Hepatocyte (in vitro differentiated cells): Measurements from ENCODE around the gene ACAD9. TPM values are rescaled to one million over a fixed set of nuclear protein-coding genes. Genes with fewer than 3 reads are reported as not detected.
"Not testable (repeated sequence)": the region's sequence is repeated elsewhere in the genome, so short reads cannot be mapped to it uniquely, and the experiment has no call there.

Experiments used
- DNase-seq: peaks from one replicate; pipeline ENCODE4 v3.0.0-alpha.2; 2016; ENCODE audit warnings: low spot score
- H2AFZ ChIP-seq: fragments of 200-600 bp; sonication (generic); 2 replicates; pipeline ENCODE4 v1.6.0; 2016; ENCODE audit warnings: antibody characterized with exemption, mild to moderate bottlenecking
- H3K27ac ChIP-seq: fragments of 200-600 bp; sonication (generic); 2 replicates; pipeline ENCODE4 v1.5.1; 2016; ENCODE audit warnings: mild to moderate bottlenecking
- H3K27me3 ChIP-seq: fragments of 200-600 bp; sonication (generic); 2 replicates; pipeline ENCODE4 v1.6.1; 2016
- H3K36me3 ChIP-seq: fragments of 200-600 bp; sonication (generic); replicated peaks from 2 replicates; pipeline ENCODE4 v1.5.1; 2016; ENCODE audit warnings: low read depth; ENCODE audit not compliant: insufficient read depth
- H3K4me1 ChIP-seq: fragments of 200-600 bp; sonication (generic); 2 replicates; pipeline ENCODE4 v1.5.1; 2016; ENCODE audit warnings: mild to moderate bottlenecking, moderate library complexity; ENCODE audit not compliant: insufficient read depth
- H3K4me2 ChIP-seq: fragments of 200-600 bp; sonication (generic); 2 replicates; pipeline ENCODE4 v1.6.0; 2016
- H3K4me3 ChIP-seq: fragments of 200-600 bp; sonication (generic); 2 replicates; pipeline ENCODE4 v1.5.1; 2016; ENCODE audit warnings: mild to moderate bottlenecking
- H3K79me2 ChIP-seq: fragments of 200-600 bp; sonication (generic); 2 replicates; pipeline ENCODE4 v1.6.0; 2017; ENCODE audit warnings: mild to moderate bottlenecking
- H3K9me2 ChIP-seq: fragments of 200-600 bp; sonication (generic); replicated peaks from 2 replicates; pipeline ENCODE4 v1.6.0; 2017; ENCODE audit warnings: mild to moderate bottlenecking; ENCODE audit not compliant: insufficient read depth
- H3K9me3 ChIP-seq: fragments of 200-600 bp; sonication (generic); 2 replicates; pipeline ENCODE4 v1.5.1; 2016; ENCODE audit warnings: low read depth, mild to moderate bottlenecking
- H4K20me1 ChIP-seq: fragments of 200-600 bp; sonication (generic); 2 replicates; pipeline ENCODE4 v1.6.0; 2016; ENCODE audit warnings: mild to moderate bottlenecking; ENCODE audit not compliant: insufficient read depth, poor library complexity, severe bottlenecking
- EZH2 ChIP-seq: fragments of 200-600 bp; sonication (generic); IDR thresholded peaks from 2 replicates; pipeline ENCODE4 v1.6.1; 2016; ENCODE audit warnings: antibody characterized with exemption, mild to moderate bottlenecking, borderline replicate concordance
- EZH2phosphoT487 ChIP-seq: fragments of 200-600 bp; sonication (generic); IDR thresholded peaks from one replicate; pipeline ENCODE4 v1.6.1; 2018; ENCODE audit warnings: antibody characterized with exemption, mild to moderate bottlenecking, low read depth, moderate library complexity; ENCODE audit not compliant: unreplicated experiment, severe bottlenecking
- WGBS: methylation state at CpG from one replicate; pipeline ENCODE4 v1.1.6; 2016; ENCODE audit warnings: low lambda C conversion rate; ENCODE audit errors: missing lambda C conversion rate; 5-methylcytosine and 5-hydroxymethylcytosine counted together
- polyA plus RNA-seq: library from polyadenylated mRNA; unstranded; fragments of >200 nt; fragmentation: Nextera tagmentation; extraction: Ambion mirVana; gene quantifications from 2 replicates; pipeline ENCODE4 v1.2.1, GENCODE V29; 2016
- total RNA-seq: library from RNA; depleted of rRNA; stranded (reverse); fragments of >200 nt; gene quantifications from 2 replicates; pipeline ENCODE4 v1.2.3, GENCODE V29; 2014
- TF ChIP-seq, protein P1 (sequence below): fragments of 200-600 bp; sonication (generic); IDR thresholded peaks from 2 replicates; pipeline ENCODE4 v1.5.1; 2016; ENCODE audit warnings: antibody characterized with exemption, mild to moderate bottlenecking; ENCODE audit not compliant: poor library complexity

The ACAD9 gene
- total and polyA plus RNA-seq, 2 experiments from 2014 or later = 32.0 to 33.8 TPM

DNA sequence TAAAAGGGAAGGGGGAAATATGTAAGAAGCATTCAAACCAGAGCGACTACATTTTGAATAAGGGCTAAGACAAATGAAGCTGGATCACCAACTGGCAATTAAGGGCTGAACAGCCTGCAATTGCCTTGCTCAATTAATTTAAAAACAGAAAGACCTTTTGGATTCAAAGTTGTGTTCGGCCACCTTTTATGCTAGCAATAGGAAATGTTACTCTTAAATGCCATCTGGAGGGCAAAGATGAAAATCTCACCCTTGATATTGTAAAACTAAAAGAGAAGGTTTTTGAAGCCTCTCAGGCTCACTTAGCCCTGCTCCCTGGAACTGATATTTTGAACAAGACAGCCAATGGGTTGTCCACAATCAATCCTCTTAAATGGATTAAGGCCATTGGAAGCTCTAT lies 44.2 kb downstream of the ACAD9 start:
- H3K9me3 ChIP-seq = peaks cover 16% of the 10 kb centered on the region
- H3K27me3 ChIP-seq = no peaks in the 10 kb centered on the region
- no peak overlapping the region for H2AFZ ChIP-seq
- TF ChIP-seq EZH2 (no peak), EZH2phosphoT487 (no peak)
- TF ChIP-seq, protein P1, sequence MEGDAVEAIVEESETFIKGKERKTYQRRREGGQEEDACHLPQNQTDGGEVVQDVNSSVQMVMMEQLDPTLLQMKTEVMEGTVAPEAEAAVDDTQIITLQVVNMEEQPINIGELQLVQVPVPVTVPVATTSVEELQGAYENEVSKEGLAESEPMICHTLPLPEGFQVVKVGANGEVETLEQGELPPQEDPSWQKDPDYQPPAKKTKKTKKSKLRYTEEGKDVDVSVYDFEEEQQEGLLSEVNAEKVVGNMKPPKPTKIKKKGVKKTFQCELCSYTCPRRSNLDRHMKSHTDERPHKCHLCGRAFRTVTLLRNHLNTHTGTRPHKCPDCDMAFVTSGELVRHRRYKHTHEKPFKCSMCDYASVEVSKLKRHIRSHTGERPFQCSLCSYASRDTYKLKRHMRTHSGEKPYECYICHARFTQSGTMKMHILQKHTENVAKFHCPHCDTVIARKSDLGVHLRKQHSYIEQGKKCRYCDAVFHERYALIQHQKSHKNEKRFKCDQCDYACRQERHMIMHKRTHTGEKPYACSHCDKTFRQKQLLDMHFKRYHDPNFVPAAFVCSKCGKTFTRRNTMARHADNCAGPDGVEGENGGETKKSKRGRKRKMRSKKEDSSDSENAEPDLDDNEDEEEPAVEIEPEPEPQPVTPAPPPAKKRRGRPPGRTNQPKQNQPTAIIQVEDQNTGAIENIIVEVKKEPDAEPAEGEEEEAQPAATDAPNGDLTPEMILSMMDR = no peak
- H4K20me1 ChIP-seq = no peaks in the 10 kb centered on the region
- no peak for DNase-seq
- no peaks in the 10 kb centered on the region for H3K36me3 ChIP-seq
- no peak overlapping the region for H3K4me3 ChIP-seq
- no peaks in the 10 kb centered on the region for H3K4me1 ChIP-seq
- no peaks in the 10 kb centered on the region for H3K79me2 ChIP-seq
- WGBS = 96% methylated on average over 2 of the region's 2 CpGs
- no peak overlapping the region for H3K4me2 ChIP-seq
- H3K27ac ChIP-seq = no peak overlapping the region
- H3K9me2 ChIP-seq = no peaks in the 10 kb centered on the region

DNA sequence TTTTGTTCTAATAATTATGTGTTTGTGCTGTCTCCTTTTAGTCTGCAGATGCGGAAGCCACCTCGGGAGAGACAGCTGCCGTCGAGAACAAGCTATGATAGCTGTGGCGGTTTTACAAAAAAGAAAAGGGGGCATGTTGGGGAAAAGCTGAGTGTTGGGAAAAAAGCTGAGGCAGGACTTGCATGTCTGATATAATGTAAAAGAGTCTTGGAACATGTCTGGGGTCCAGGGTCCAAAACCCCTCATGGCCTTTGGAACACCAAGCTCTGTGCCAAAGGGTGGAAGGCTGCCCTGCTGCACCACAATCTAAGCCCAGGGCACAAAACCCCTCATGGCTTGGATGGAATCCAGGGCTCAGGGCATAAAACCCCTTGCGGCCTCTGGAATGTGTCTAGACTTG lies 44.6 kb downstream of the ACAD9 start:
- H2AFZ ChIP-seq, H3K36me3 ChIP-seq, H3K4me3 ChIP-seq, H3K27me3 ChIP-seq, H3K4me2 ChIP-seq, H3K4me1 ChIP-seq, DNase-seq, H3K27ac ChIP-seq, H4K20me1 ChIP-seq, H3K9me2 ChIP-seq, H3K79me2 ChIP-seq: not testable (repeated sequence)
- 98% methylated on average over 6 of the region's 6 CpGs for WGBS
- peaks cover 16% of the 10 kb centered on the region for H3K9me3 ChIP-seq

DNA sequence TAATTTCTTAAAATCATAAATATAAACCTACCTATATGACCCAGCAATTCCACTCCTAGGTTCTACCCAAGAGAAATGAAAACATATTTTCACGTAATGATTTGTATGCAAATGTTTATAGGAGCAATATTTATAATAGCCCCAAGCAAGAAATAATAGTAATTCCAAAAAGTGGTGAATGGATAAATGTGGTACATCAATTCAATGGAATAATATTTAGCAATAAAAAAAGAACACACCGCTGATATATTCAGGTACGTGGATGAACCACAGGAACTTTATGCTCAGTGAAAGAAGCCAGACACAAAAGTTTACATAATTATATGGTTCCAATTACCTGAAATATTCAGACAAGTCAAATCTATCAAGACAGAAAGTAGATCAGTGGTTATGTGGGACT lies 49.9 kb downstream of the ACAD9 start:
- no peak overlapping the region for H3K27ac ChIP-seq
- WGBS = 93% methylated on average over 3 of the region's 3 CpGs
- no peak overlapping the region for H3K4me3 ChIP-seq

DNA sequence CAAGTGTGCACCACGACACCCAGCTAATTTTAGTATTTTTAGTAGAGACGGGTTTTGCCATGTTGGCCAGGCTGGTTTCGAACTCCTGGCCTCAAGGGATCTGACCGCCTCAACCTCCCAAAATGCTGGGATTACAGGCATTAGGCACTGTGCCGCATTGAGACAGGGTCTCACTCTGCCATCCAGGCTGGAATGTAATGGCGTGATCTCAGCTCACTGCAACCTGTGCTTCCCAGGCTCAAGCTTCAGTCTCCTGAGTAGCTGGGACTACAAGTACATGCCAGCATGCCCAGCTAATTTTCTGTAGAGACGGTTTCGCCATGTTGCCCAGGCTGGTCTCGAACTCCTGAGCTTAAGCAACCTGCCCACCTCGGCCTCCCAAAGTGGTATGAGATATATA lies 51.6 kb downstream of the ACAD9 start:
- TF ChIP-seq EZH2 (no peak), EZH2phosphoT487 (no peak)
- TF ChIP-seq, protein P1 = no peak
- Histone ChIP-seq H3K4me2 (no peak overlapping the region), H3K27me3 (no peaks in the 10 kb centered on the region), H3K9me3 (peaks cover under 1% of the 10 kb centered on the region), H3K36me3 (no peaks in the 10 kb centered on the region), H3K9me2 (no peaks in the 10 kb centered on the region), H3K79me2 (no peaks in the 10 kb centered on the region), H3K4me3 (no peak overlapping the region), H3K27ac (no peak overlapping the region), H2AFZ (no peak overlapping the region), H4K20me1 (no peaks in the 10 kb centered on the region), H3K4me1 (no peaks in the 10 kb centered on the region)
- no peak for DNase-seq
- 94% methylated on average over 10 of the region's 10 CpGs for WGBS

More for the DNA sequence above, 49.9 kb downstream of the ACAD9 start:
- Histone ChIP-seq H3K4me1 (no peaks in the 10 kb centered on the region), H3K27me3 (no peaks in the 10 kb centered on the region), H3K36me3 (no peaks in the 10 kb centered on the region), H3K4me2 (no peak overlapping the region), H3K9me3 (peaks cover 16% of the 10 kb centered on the region), H3K9me2 (no peaks in the 10 kb centered on the region), H2AFZ (no peak overlapping the region), H4K20me1 (no peaks in the 10 kb centered on the region), H3K79me2 (no peaks in the 10 kb centered on the region)
- no peak for DNase-seq
- TF ChIP-seq EZH2phosphoT487 (no peak), EZH2 (no peak)
- TF ChIP-seq, protein P1 = no peak
